Hepatocyte (in vitro differentiated cells): ENCODE measurements around the gene ABCA3.

Experiments
- EZH2 ChIP-seq: fragments of 200-600 bp; sonication (generic); IDR thresholded peaks from 2 replicates; pipeline ENCODE4 v1.6.1; 2016; ENCODE audit warnings: antibody characterized with exemption, mild to moderate bottlenecking, borderline replicate concordance
- EZH2phosphoT487 ChIP-seq: fragments of 200-600 bp; sonication (generic); IDR thresholded peaks from one replicate; pipeline ENCODE4 v1.6.1; 2018; ENCODE audit warnings: antibody characterized with exemption, mild to moderate bottlenecking, low read depth, moderate library complexity; ENCODE audit not compliant: unreplicated experiment, severe bottlenecking
- TF ChIP-seq, protein P1 (sequence below): fragments of 200-600 bp; sonication (generic); IDR thresholded peaks from 2 replicates; pipeline ENCODE4 v1.5.1; 2016; ENCODE audit warnings: antibody characterized with exemption, mild to moderate bottlenecking; ENCODE audit not compliant: poor library complexity

DNA sequence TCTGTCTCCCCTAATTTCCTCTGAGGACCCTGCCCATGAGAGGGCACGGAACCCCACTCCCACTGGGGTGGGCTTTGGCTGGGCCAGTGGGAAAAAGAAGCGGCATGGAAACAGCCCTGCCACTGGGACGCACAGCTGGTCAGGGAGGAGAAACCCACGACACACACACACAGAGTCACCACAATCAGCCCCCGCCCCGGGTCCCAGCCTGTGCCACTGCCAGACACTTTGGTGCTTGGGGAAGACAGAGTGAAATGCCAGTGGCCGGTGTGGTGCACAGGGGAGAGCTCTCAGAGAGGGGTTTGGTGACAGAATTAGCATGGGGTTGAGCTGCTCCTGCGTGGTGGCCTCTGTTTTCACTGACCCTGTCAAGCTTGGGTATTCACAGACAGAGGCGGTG is 41.9 kb downstream of the ABCA3 start:
- TF ChIP-seq, protein P1, sequence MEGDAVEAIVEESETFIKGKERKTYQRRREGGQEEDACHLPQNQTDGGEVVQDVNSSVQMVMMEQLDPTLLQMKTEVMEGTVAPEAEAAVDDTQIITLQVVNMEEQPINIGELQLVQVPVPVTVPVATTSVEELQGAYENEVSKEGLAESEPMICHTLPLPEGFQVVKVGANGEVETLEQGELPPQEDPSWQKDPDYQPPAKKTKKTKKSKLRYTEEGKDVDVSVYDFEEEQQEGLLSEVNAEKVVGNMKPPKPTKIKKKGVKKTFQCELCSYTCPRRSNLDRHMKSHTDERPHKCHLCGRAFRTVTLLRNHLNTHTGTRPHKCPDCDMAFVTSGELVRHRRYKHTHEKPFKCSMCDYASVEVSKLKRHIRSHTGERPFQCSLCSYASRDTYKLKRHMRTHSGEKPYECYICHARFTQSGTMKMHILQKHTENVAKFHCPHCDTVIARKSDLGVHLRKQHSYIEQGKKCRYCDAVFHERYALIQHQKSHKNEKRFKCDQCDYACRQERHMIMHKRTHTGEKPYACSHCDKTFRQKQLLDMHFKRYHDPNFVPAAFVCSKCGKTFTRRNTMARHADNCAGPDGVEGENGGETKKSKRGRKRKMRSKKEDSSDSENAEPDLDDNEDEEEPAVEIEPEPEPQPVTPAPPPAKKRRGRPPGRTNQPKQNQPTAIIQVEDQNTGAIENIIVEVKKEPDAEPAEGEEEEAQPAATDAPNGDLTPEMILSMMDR = no peak
- TF ChIP-seq EZH2 (no peak), EZH2phosphoT487 (no peak)
